PFSK-1 (cell line): ENCODE data around the gene SPTLC2.

Experiments used
- FOXP2 ChIP-seq: optimal IDR thresholded peaks from 2 replicates; pipeline ENCODE3; 2011; ENCODE audit warnings: borderline replicate concordance, control low read depth, inconsistent platforms; ENCODE audit not compliant: insufficient read depth; ENCODE audit errors: extremely low read length, extremely low read depth
- POLR2AphosphoS5 ChIP-seq: IDR thresholded peaks from 2 replicates; pipeline ENCODE4 v1.6.1; 2012; ENCODE audit warnings: low read depth, mild to moderate bottlenecking, control low read depth, low read length, moderate library complexity
- SIN3A ChIP-seq: IDR thresholded peaks from 2 replicates; pipeline ENCODE4 v1.6.1; 2012; ENCODE audit warnings: mild to moderate bottlenecking, low read length, moderate library complexity, borderline replicate concordance; ENCODE audit not compliant: insufficient read depth
- TAF1 ChIP-seq: IDR thresholded peaks from 2 replicates; pipeline ENCODE4 v1.6.1; 2012; ENCODE audit warnings: low read length, control low read depth, borderline replicate concordance; ENCODE audit not compliant: insufficient read depth
- TF ChIP-seq, protein P1 (sequence below), 2 experiments: IDR thresholded peaks; 2 replicates each; pipeline versions ENCODE4 v1.6.1 to v1.8.0; 2011 to 2012; ENCODE audit warnings: low read depth in 2 of 2, low read length in 2 of 2, control low read depth in 1 of 2, inconsistent platforms in 1 of 2, mild to moderate bottlenecking in 1 of 2, moderate library complexity in 1 of 2; ENCODE audit not compliant: insufficient read depth in 1 of 2

The SPTLC2 gene

DNA sequence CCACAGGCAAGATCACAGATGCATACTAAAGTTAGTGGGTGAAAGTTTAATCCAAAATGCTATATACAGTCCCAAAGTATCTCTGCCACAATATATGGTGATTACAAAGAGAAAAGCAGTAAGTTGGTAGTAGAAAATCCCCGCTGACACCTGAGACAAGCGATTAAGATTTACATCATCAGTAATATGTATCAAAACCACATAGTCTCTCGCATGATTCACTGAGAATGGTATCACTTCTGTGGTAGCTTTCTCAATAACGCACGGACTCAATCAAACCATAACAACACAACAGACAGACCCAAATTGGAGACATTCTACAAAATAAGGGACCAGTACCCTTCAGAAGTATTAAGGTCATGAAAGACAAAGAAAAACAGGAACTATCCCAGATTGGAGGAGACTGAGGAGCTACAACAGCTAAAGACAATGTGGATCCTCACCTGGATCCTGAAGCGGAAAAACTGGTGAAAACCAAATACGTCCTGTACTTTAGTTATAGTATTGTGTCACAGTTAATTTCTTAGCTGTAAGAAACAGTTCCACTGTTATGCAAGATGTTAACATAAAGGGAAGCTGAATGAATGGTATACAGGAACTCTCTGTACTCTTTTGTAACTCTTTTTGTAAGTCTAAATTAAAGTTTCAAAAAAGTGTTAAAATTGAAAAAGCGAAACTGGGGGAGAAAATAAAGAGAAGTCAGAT, 51.0 kb downstream of the SPTLC2 start:
- TF ChIP-seq POLR2AphosphoS5 (no peak), TAF1 (no peak), SIN3A (no peak), FOXP2 (no peak)
- TF ChIP-seq, protein P1, sequence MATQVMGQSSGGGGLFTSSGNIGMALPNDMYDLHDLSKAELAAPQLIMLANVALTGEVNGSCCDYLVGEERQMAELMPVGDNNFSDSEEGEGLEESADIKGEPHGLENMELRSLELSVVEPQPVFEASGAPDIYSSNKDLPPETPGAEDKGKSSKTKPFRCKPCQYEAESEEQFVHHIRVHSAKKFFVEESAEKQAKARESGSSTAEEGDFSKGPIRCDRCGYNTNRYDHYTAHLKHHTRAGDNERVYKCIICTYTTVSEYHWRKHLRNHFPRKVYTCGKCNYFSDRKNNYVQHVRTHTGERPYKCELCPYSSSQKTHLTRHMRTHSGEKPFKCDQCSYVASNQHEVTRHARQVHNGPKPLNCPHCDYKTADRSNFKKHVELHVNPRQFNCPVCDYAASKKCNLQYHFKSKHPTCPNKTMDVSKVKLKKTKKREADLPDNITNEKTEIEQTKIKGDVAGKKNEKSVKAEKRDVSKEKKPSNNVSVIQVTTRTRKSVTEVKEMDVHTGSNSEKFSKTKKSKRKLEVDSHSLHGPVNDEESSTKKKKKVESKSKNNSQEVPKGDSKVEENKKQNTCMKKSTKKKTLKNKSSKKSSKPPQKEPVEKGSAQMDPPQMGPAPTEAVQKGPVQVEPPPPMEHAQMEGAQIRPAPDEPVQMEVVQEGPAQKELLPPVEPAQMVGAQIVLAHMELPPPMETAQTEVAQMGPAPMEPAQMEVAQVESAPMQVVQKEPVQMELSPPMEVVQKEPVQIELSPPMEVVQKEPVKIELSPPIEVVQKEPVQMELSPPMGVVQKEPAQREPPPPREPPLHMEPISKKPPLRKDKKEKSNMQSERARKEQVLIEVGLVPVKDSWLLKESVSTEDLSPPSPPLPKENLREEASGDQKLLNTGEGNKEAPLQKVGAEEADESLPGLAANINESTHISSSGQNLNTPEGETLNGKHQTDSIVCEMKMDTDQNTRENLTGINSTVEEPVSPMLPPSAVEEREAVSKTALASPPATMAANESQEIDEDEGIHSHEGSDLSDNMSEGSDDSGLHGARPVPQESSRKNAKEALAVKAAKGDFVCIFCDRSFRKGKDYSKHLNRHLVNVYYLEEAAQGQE (IDR thresholded peaks at IDR 0.05; ENCODE audit: insufficient read depth in 1 of 2, low read depth in 2 of 2, low read length in 2 of 2): no peak

DNA sequence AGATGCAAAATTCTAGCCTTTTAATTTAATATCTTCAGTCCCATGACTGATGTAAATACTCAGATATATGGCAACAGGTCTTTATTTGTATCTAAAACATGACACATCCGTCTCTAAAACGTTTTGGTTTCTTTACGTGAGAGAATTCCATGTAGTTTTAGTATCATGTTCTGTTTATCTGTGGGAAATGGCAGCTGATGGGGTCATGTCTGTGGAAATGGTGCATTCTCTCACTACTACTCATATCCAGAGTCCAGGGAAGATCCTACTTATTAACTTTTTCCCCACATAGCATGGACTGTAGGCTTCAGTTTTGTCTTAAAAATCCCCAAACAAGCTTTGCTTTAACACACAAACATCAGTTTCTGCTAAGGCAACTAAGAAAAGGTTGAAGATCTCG, 53.8 kb downstream of the SPTLC2 start:
- TF ChIP-seq FOXP2 (no peak), POLR2AphosphoS5 (no peak)
- TF ChIP-seq, protein P1 (IDR thresholded peaks at IDR 0.05; ENCODE audit: insufficient read depth in 1 of 2, low read depth in 2 of 2, low read length in 2 of 2): no peak

DNA sequence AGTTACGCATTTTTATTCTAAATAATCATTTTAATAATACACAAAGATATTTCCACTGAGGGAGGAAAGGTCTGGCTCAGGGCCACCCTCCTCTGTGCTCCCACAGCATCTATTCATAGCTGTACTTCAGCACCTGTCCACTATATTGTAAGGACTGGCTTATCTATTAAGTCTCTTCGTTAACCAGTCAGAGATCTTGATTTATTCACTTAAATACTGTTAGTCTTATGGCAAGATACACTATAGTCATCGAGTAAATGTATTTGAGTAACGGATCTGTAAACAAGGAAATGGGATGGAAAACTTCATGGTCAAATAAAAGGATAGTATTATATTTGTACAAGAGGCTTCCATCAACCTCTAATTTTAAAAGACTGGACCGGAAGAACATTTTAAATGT, 54.6 kb downstream of the SPTLC2 start:
- TF ChIP-seq SIN3A (no peak), TAF1 (no peak), POLR2AphosphoS5 (no peak), FOXP2 (no peak)
- TF ChIP-seq, protein P1 (IDR thresholded peaks at IDR 0.05; ENCODE audit: insufficient read depth in 1 of 2, low read depth in 2 of 2, low read length in 2 of 2): no peak

DNA sequence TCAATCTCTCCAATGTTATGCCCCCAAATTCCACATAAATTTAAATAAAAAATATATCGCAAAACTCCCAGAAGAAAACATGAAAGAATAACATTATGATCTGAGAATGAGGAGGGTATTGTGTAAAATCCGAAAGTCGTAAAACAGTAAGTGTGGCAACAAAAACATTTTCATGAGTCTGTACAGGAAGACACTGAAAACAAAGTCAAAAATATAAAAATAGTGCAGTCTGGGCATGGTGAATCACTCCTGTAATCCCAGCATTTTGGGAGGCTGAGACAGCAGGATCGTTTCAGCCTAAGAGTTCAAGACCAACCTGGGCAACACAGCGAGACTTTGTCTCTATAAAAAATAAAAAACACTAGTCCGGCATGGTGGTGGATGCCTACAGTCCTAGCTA, 57.1 kb downstream of the SPTLC2 start:
- TF ChIP-seq POLR2AphosphoS5 (no peak), TAF1 (no peak), SIN3A (no peak), FOXP2 (no peak)
- TF ChIP-seq, protein P1 (IDR thresholded peaks at IDR 0.05; ENCODE audit: insufficient read depth in 1 of 2, low read depth in 2 of 2, low read length in 2 of 2): no peak

DNA sequence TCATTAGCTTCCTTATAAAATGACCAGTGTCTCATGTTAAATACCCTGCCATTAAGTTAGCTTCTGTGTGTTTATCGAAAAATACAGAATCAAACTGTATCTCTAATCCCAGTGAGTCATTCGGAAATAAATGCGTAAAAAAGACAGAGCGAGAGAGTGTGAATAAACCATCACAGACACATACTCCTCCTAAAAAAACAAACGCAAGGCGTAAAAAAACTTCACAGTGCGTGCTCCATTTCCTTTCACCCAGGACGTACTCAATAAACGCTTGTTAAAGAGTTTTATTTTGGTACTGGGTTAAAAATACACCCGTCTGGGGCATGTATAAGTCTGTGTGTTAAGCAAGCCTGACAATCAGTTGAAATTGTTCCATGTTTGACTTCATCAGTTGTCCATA, 59.0 kb downstream of the SPTLC2 start:
- no peak for TF ChIP-seq FOXP2
- no peak for TF ChIP-seq TAF1
